GM21576 (cell line): ENCODE measurements around the gene AMPH.
"Not testable (repeated sequence)": the region's sequence is repeated elsewhere in the genome, so short reads cannot be mapped to it uniquely, and the experiment has no call there.

Experiments used
- ATAC-seq: cut with Tn5 transposase; IDR thresholded peaks from one replicate; pipeline ENCODE4 v1.9.1; 2021; ENCODE audit warnings: mild to moderate bottlenecking, moderate library complexity; ENCODE audit not compliant: unreplicated experiment

The AMPH gene

DNA sequence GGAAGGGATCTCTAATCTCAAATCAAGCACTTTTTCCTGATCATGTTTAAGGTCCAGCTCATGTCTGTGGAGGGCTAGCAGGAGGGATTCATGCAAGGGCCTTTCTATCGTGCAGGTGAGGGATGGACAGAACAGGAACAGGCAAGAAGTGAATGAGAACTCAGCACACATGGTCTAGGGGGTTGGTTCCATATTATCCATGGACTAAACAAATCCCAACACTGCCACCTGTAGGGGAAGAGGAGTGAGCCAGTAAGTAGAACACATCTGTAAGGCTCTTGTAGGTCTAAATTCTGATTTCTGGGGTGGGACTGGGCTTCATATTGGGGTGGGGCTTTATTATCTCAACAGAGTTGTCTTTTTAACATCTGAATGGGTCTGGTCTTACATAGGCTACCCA, 219.8 kb downstream of the AMPH start:
- no peak for ATAC-seq

DNA sequence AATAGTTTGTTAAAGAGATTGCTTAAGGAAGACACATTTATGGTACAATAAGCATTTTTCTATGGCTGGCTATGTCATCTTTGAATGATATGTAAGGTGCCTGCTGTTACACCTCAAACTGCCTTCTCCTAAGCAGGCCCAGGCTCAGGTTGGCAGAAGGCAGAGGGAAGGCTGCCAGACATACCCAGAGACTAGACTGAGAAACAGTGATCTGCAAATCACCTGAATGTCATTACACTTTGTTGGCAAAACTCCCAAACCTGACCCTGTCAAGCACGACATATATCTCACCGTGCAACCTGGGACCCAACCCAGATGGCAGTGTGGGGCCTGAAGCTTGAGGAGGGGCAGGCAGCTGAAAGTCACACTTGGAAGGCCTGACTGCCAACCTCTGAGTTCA, 221.1 kb downstream of the AMPH start:
- ATAC-seq, result no peak

DNA sequence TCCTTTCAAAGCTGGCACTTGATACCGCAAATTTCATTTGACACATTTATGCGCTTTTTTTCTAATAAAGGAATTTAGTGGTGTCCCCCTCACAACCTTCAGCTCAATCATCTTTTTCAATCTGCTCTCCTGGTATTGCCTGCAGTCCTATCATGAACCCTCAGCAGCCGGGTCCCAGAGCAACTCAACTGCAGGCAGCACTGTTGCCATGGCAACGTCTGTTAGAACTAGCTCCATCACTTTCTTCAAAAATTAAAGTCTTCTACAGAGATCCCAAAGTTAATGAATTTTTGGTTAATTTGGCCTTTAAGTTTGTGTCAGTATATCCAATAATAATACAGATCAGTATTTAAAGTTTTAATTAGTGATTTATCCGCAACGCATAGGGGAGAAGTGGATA, 221.6 kb downstream of the AMPH start:
- ATAC-seq, result no peak

DNA sequence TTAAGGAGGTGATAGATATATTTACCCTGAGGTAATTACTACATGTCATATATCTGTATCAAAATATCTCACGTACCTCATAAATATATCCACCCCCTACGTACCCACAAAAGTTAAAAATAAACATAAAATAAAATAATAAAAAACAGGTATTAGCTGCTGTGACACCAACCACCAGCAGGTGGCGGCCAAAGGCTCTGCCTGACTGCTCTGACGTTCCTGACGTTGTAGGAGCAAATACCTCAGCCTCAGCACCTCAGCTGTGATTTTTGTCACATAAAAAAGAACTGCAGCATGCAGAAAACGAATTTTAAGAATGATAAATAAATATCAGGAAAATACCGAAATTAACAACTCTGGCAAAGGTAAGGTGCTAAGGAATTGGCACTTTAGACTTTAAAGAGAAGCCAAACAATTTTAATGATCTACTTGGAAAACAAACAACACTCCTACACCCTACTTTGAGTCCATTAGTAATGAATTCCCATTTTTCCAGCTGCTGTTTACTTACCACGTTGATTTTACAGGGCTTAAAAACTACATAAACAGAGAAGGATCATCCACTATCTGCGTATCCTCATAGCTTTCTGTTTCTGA, 232.3 kb downstream of the AMPH start:
- ATAC-seq, result no peak

DNA sequence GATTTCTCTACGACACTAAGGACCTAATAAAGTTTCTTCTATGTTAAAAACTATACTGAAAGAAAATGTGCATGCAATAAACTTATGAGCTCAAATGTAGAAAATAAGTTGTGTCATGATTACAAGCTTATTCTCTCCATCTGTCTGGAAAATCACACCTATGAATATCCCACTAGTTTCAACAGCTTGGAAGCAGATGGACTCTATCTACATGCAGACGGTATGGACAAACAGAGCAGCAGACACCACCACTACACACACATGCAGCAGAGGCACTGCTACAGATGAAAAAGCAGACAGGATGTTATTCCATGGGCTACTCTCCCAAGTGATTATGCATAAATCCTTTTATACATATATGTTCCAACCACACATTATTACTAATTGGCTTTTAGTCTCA, 234.3 kb downstream of the AMPH start:
- no peak for ATAC-seq

DNA sequence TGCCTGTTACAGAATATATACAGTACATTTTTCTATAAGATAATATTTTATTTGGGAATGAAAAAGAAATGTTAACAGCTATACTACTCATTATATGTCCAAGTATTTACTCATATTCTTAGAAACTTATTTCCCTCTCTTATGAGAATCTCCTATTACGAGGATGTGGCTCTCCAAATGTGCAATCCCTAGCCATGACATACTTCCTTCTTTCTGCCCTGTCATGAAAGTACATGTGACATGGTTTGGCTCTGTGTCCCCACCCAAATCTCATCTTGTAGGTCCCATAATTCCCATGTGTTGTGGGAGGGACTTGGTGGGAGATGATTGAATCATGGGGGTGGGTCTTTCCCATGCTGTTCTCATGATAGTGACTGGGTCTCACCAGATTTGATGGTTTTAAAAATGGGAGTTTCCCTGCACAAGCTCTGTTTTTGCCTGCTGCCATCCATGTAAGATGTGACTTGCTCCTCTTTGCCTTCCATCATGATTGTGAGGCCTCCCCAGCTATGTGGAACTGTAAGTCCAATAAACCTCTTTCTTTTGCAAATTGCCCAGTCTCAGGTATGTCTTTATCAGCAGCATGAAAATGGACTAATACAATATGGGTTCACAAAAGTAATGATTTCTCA, 235.1 kb downstream of the AMPH start:
- ATAC-seq, result not testable (repeated sequence)

DNA sequence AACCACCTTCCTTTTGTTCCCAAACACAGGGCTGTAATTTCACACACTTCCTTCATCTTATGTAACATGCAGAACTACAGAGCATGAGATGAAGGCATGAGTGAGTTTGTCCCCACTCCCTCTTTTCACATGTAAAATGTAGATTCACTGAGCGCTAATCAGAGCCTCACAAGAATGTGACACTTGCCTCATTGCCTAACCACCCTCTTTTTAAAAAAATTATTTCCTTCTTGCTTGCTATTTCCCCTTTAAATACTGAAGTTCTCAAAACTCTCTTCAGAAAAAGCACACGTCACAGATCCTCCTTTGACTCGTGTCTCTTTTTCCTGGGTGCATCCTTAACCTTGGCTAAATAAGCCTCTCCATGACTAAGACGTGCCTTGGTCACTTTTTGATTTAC, 236.5 kb downstream of the AMPH start:
- ATAC-seq, result no peak

DNA sequence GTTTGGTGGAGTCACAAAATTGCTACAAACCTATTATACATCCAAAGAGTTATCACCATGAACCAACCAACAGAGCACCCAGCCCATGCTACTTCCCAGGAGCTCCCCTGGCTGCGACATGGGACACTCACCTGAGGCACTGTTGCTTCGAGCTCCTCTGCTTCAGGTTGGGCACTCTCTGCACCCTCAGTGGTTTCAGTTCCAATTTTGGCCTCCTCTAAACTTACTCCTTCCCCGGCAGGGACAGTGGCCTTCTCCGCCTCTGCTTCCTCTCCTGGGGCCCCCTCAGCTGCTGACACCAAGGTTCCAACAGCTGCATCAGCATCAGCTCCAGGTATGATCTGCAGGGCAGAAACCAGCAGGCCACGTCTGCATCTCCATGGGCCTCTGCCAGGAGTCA, 237.3 kb downstream of the AMPH start:
- ATAC-seq, result peak; percentile 68

DNA sequence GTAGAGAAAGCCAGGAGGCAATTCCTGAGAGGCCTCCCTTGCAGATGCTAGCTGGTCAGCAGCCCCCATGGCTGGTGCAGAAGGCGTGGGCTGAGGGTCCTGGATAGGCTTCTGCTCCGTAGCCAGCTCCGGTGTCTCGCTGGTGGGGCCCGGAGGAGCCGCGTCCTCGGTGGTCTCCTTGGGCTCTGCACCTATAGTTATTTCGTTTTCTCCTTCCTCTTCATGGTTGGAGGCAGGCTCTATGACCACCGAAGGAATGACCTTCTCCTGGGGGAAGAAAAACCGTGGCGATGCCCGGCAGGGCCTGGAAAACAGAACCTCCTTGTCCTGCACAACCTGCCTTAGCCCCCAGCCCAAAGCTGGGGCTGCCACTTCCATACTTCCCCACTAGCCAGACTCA, 239.4 kb downstream of the AMPH start:
- ATAC-seq, result no peak

DNA sequence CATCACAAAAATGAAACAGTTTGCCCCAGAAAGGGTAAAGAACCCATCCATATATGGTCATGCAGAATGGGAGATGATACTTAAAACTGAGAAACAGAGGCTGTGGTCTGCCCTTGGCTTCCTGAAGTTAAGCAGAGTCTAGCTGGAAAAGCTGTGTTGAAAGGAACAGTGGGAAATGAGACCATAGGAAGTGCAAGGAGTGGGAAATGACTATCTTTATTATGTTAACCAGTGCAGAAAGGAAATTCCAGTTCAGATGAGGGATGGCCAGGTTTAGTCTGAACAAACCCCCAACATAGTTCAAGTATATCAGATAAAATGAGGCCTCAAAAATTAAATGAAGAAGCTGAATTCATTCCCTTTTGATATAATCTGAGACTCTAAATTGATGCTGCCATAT, 245.5 kb downstream of the AMPH start:
- no peak for ATAC-seq

DNA sequence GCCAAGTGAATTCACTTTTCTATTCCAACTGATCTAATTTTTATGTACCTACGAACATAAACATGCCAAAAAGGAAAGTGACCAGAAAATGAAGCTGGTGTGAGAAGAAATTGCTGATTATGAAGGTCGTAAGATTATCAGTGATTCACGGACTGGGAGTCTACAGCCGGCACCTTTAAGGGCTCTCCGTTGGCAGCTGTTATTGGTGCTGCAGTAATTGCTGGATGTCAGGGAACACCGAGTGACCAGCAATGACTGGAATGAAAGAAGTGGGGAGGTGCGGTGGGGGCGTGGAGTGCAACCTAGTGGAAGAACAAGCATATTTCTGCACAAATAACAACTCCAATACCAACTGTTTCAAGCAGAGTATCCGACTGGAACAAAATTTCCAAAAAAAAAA, 247.9 kb downstream of the AMPH start:
- no peak for ATAC-seq

DNA sequence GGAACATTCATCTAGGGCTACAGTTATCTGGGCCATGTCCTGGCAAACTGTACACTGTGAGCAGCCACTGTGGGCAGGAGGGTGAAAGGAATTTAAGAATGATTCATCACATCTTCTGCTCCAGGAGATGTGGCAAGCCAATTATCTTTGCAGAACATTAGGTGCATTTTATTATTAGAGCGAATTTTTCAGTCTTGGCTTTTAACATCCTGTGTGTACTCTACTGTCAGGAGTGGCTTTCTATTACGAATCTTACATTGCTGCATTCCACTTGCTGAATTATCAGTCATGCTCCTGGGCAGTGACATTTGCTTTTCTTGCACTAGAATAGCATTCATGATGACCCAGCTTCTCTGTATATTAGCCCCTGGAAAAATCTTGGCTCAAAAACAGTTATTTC, 248.5 kb downstream of the AMPH start:
- ATAC-seq, result no peak

DNA sequence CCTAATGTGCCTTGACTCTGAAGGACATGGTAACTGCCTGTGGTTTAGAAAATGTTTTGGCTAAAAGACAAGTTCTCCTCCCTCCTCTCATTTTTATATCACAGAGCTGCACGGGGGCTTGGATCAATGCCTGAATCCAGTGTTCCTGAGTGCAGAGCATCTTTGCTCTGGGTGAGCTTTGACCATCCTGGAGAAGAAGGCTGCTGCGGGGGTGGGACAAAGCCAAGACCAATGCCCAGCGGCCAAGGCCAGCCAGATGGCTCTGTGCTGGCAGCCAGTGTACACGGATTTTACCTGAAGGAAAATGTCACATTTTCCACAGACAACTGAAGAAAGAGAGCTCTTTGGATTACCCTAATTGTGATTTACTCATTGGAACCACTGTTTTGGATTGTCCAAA, 255.7 kb downstream of the AMPH start:
- no peak for ATAC-seq

DNA sequence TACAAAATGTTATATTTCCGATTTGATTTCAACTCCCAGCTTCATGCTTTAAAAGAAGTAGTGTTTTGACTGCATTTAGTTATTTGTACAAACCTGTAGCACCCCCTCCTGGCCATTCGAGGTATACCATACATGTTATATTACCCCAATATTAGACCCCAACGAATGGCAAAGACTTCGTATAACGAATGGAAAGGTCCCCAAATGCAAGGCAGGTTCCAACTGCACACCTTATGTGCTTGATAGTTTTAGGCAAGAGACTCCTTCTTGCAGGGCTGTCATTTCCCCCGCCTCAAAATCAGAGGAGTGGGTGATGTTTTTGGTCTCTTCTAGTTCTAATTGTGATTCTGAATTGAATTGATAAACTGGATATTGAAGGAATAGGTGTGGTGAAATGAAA, 256.7 kb downstream of the AMPH start:
- peak; percentile 50 for ATAC-seq

DNA sequence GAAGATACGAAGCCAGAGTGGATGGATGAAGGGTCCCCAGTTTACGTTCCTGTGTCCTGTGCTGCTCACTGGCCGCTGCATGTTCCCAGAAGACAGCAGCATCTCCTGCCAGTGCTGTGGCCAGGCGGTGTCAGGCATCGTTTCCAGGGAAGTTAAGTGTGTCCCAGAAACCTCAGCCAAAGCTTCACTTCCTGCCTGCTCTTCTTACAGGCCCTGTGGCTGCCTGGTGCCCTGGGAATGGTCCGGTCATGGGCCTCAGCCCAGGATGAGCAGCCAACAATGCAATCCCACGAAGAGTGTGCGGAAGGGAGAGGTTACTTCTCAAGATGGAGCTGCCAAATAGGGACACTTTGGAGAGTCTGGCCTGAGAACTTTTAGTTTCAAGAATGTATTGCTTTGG, 258.0 kb downstream of the AMPH start:
- no peak for ATAC-seq

DNA sequence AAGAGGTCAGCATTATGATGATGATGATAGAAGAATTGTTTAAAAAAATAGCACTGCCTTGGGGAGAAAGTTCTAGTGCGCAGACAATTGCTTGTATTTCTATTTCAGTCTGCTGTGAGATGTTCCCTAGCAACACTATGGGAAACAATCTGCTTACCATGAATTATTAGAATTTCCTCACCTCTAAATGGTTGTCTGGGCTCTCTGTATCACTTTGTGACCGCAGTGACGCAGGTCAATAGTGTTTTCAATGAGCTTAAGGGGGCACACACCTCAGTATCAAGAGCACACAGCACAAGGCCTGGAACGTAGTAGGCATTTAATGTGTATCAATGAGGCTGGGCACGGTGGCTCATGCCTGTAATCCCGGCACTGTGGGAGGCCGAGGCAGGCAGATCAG, 258.9 kb downstream of the AMPH start:
- no peak for ATAC-seq

DNA sequence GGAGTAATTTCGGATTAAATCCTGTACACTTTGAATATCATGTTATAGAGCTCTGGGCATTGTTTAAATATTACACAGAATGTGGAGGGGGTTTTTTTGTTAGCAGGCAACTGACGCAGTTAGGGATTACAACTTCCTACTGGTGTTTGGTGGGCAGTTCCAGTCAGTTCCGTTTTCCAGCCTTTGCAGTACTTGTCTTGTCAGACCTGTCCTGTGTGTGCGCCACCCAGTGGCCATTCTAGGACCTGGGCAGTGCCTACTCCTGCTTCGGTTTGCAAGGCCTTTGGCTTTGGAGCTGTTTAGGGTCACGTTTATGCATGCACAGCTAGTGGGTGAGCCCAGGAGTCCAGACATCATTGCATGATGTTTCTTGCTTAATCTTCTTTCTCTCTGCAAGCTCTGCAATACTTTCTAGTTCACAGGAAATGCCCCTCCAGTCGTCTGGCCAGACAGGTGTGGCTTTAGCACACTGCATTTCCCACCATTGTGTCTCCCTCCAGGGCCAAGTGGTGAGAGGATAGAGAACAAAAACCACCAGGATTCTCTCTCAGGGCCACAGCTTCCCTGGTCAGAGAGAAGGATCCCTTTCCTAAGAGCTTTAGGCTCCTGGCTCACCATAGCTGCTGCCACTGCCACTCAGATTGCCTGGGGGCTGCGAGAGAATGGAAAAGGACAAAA, 261.2 kb downstream of the AMPH start:
- peak; percentile 64 for ATAC-seq

DNA sequence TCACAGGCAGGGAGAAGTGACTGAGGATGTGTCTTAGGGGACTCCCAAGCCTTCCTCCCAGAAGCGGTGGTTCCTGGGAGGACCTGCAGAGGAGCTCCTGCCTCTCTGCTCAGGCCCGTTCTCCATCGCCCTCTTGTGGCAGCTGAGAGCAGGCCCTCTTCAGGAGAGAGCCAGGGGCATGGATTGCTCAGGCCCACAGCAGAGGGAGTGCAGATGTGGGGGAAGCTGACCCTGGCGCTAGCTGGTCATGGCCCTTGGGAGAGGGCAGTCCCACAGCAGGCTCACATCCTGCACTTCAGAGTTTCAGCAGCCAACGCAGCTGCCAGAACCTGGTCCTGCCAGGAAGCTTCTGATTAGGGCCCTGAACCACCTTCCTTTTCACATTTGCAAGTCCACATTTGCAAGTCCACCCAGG, 263.0 kb downstream of the AMPH start:
- ATAC-seq, result peak; percentile 38

DNA sequence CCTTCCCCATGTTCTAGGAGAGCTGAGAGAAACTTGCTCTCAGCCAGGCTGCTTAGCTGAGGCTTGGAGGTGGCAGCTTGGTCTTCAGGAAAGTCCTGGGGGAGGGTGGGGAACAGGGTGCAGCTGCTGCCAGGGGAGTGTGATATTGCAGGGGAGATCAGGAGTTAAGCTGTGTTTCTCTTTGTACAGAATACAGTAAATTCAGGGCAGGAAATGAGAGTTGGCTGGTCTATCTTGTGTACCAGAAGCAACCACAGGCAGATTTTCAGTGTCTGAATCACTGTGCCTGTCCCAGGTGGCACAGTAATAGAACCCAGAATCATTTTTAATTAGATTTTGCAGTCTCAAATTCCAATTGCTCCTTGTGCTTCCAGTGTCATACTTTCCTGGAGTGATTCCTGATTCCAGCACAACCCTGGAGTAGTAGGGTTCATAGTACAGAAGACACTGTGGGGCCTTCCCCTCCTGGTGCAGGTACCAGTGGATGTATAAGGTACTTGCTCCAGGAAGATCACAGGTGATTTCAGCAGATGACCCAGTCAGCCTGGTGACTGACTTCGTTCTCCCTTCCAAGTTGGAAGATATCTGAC, 263.8 kb downstream of the AMPH start:
- peak; percentile 49 for ATAC-seq

DNA sequence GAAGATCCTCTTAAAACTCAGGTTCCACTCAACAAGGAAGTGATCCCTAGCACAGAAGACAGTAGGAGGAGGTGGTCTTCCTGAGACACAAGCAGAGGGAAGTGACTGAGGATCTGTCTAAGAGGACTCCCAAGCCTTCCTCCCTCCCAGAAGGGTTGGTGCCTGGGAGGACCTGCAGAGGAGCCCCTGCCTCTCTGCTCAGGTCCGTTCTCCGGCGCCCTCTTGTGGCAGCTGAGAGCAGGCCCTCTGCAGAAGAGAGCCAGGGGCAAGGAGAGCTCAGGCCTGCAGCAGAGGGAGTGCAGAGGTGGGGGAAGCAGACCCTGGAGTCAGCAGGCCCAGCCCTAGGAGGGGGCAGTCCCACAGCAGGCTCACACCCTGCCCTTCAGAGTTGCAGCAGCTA, 267.8 kb downstream of the AMPH start:
- ATAC-seq, result peak; percentile 29

DNA sequence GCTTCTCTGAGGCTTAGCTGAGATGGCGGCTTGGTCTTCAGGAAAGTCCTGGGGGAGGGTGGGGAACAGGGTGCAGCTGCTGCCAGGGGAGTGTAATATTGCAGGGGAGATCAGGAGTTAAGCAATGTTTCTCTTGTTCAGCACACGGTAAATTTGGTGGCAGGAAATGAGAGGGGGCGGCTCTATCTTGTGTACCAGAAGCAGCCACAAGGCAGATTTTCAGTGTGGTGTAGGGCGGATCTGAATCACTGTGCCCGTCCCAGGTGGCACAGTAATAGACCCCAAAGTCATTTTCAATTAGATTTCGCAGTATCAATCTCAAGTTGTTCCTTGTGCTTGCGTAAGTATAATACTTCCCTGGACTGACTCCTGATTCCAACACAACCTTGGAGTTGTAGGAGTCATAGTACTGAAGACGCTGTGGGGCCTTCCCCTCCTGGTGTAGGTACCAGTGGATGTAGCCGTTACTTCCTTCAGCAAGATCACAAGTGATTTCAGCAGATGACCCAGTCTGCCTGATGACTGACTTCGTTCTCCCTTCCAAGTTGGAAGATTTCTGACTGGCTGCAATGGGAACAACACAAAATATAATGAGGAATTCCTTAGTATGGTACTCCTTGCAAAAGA, 268.4 kb downstream of the AMPH start:
- peak; percentile 42 for ATAC-seq

DNA sequence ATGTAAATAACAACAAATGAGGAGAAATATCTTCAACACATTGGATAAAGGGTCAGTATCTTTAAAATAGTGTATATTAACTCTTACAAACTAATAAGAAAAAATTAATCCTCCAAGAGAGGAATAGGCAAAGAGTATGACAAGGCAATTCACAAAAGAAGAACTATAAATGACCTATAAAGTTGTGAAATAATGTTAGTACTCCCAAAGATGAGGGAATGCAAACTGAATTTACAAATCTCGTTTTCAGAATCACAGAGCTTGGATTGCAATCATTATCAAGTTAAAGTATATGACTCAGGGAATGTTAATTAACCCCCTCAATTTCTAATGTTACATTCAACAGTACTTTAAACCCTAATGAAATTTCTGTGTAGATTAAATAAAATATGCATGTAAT, 270.4 kb downstream of the AMPH start:
- no peak for ATAC-seq
